NCI-H2081 (cell line): ENCODE data around the gene PER2.

Experiments used
- DNase-seq, 2 experiments: peaks; one replicate each; lab custom pipeline; 2025; lab: John Stamatoyannopoulos, UW

The PER2 gene

GRCh38 chr2:238250896-238251295 lies 37.5 kb downstream of the PER2 start:
- DNase-seq: no peak

GRCh38 chr2:238247841-238248453 lies 40.5 kb downstream of the PER2 start:
- no peak for DNase-seq

GRCh38 chr2:238247002-238247822 lies 41.2 kb downstream of the PER2 start:
- DNase-seq: no peak

GRCh38 chr2:238244151-238244550 lies 44.3 kb downstream of the PER2 start:
- DNase-seq: peak in 1 of 2 experiments; percentile 9

GRCh38 chr2:238243496-238244076 lies 44.8 kb downstream of the PER2 start:
- DNase-seq: peak in 1 of 2 experiments; percentile 27

GRCh38 chr2:238242731-238243495 lies 45.5 kb downstream of the PER2 start:
- peak; percentile 63 to 87 for DNase-seq

GRCh38 chr2:238241970-238242369 lies 46.4 kb downstream of the PER2 start:
- no peak for DNase-seq

GRCh38 chr2:238240757-238241711 lies 47.4 kb downstream of the PER2 start:
- DNase-seq: peak; percentile 90 to 97

GRCh38 chr2:238239863-238240756 lies 48.3 kb downstream of the PER2 start, which contains the start of gene HES6:
HES6 (minus strand) TSS chr2:238240038; CDS start chr2:238239905, 133 bp downstream.
- peak; percentile 94 to 97 for DNase-seq

GRCh38 chr2:238239543-238239862 lies 48.9 kb downstream of the PER2 start:
- DNase-seq: no peak

GRCh38 chr2:238238766-238239542 lies 49.5 kb downstream of the PER2 start:
- DNase-seq: peak; percentile 28 to 64

GRCh38 chr2:238238311-238238765 lies 50.1 kb downstream of the PER2 start:
- no peak for DNase-seq

GRCh38 chr2:238237431-238238135 lies 50.8 kb downstream of the PER2 start:
- no peak for DNase-seq

GRCh38 chr2:238236571-238236970 lies 51.8 kb downstream of the PER2 start:
- no peak for DNase-seq

- no peak for DNase-seq
Measured at GRCh38 chr2:238235856-238236255, 52.6 kb downstream of the PER2 start.

- DNase-seq: no peak
Measured at GRCh38 chr2:238235331-238235732, 53.1 kb downstream of the PER2 start.

- no peak for DNase-seq
Measured at GRCh38 chr2:238233625-238234024, 54.8 kb downstream of the PER2 start.

GRCh38 chr2:238231809-238232208 lies 56.6 kb downstream of the PER2 start:
- DNase-seq: no peak
